Calu3 (cell line): ENCODE results near the gene CTDSPL2. TPM values are rescaled to one million over a fixed set of nuclear protein-coding genes. Genes with fewer than 3 reads are reported as not detected.

ENCODE experiments used
- BruUV-seq: library from RNA; stranded (reverse); fragments of 400-500 nt; replicated peaks from 2 replicates; lab custom pipeline; 2021; lab: Mats Ljungman, UMichigan
- CTCF ChIA-PET: fragments of 300-600 bp; sonication (Branson Sonifier 250); formaldehyde crosslinking; loops from one replicate; lab custom pipeline; 2022; ENCODE audit warnings: antibody characterized with exemption; lab: Charles Lee
- DNase-seq: peaks from one replicate; pipeline ENCODE4 v3.0.0; 2022
- H3K27ac Mint-ChIP-seq: one replicate; pipeline ENCODE4 v1.8.0; 2022; ENCODE audit warnings: mixed read lengths; ENCODE audit not compliant: unreplicated experiment
- H3K27me3 Mint-ChIP-seq: one replicate; pipeline ENCODE4 v1.8.0; 2022; ENCODE audit warnings: mixed read lengths; ENCODE audit not compliant: unreplicated experiment
- H3K36me3 Mint-ChIP-seq: one replicate; pipeline ENCODE4 v1.8.0; 2022; ENCODE audit warnings: mild to moderate bottlenecking, moderate library complexity, mixed read lengths; ENCODE audit not compliant: insufficient read depth, unreplicated experiment
- H3K4me1 Mint-ChIP-seq: one replicate; pipeline ENCODE4 v1.8.0; 2022; ENCODE audit warnings: mild to moderate bottlenecking, low read depth, mixed read lengths; ENCODE audit not compliant: unreplicated experiment
- H3K4me3 Mint-ChIP-seq: one replicate; pipeline ENCODE4 v1.8.0; 2022; ENCODE audit warnings: mild to moderate bottlenecking, low read depth, moderate library complexity, mixed read lengths; ENCODE audit not compliant: unreplicated experiment
- H3K9me3 Mint-ChIP-seq: one replicate; pipeline ENCODE4 v1.8.0; 2022; ENCODE audit warnings: low read depth, mixed read lengths; ENCODE audit not compliant: unreplicated experiment
- CTCF ChIP-seq: fragments of 200-600 bp; IDR thresholded peaks from one replicate; pipeline ENCODE4 v1.8.0; 2022; ENCODE audit warnings: antibody characterized with exemption; ENCODE audit not compliant: unreplicated experiment
- intact Hi-C: fragments of 100-400 bp; cut with micrococcal nuclease; formaldehyde crosslinking; loops from one replicate; pipeline ENCODE4 v1.10.0; 2022; ENCODE audit not compliant: unreplicated experiment
- total RNA-seq: library from RNA; stranded (reverse); gene quantifications from 2 replicates; pipeline ENCODE4 v1.2.3, GENCODE V29; 2022

Gene CTDSPL2
- total RNA-seq, 1 experiment from 2014 or later, result 38.0 TPM

GRCh38 chr15:44394562-44394961 lies 32.9 kb upstream of the CTDSPL2 start:
- no TSS peak for BruUV-seq
- no peak for TF ChIP-seq CTCF
- Mint-ChIP-seq H3K27ac (no peak overlapping the region), H3K27me3 (no peaks in the 10 kb centered on the region), H3K4me3 (no peak overlapping the region), H3K9me3 (no peaks in the 10 kb centered on the region), H3K36me3 (no peaks in the 10 kb centered on the region), H3K4me1 (no peaks in the 10 kb centered on the region)
- no peak for DNase-seq
- intact Hi-C loops, result no loop called here
- CTCF ChIA-PET, result interaction anchor here (0.5 kb wide), 1 partner anchor 10 kb away, joined by 4 read pairs; no protein-coding TSS in a partner anchor

- Mint-ChIP-seq H3K27ac (no peak overlapping the region), H3K4me1 (no peaks in the 10 kb centered on the region), H3K36me3 (no peaks in the 10 kb centered on the region), H3K27me3 (no peaks in the 10 kb centered on the region), H3K9me3 (no peaks in the 10 kb centered on the region), H3K4me3 (no peak overlapping the region)
- no TSS peak for BruUV-seq
- no peak for DNase-seq
- TF ChIP-seq CTCF, result no peak
- CTCF ChIA-PET, result no interaction called here
- intact Hi-C loops, result no loop called here
Observed at GRCh38 chr15:44397869-44398268, 29.6 kb upstream of the CTDSPL2 start.

GRCh38 chr15:44414001-44414400 lies 13.4 kb upstream of the CTDSPL2 start:
- H3K36me3 Mint-ChIP-seq, result no peaks in the 10 kb centered on the region
- no peaks in the 10 kb centered on the region for H3K4me1 Mint-ChIP-seq
- H3K4me3 Mint-ChIP-seq, result no peak overlapping the region
- intact Hi-C loops, result no loop called here
- H3K27me3 Mint-ChIP-seq, result no peaks in the 10 kb centered on the region
- no peak for TF ChIP-seq CTCF
- CTCF ChIA-PET, result interaction anchor here (0.7 kb wide), 1 partner anchor 32 kb away, joined by 3 read pairs; no protein-coding TSS in a partner anchor
- DNase-seq, result no peak
- H3K9me3 Mint-ChIP-seq, result no peaks in the 10 kb centered on the region
- H3K27ac Mint-ChIP-seq, result no peak overlapping the region
- BruUV-seq, result no TSS peak

- peak; percentile 41 for DNase-seq
- peak overlapping the region; percentile 90 for H3K4me3 Mint-ChIP-seq
- H3K27me3 Mint-ChIP-seq, result no peaks in the 10 kb centered on the region
- intact Hi-C loops, result no loop called here
- BruUV-seq, result TSS peak; percentile 60
- no peak for TF ChIP-seq CTCF
- H3K4me1 Mint-ChIP-seq, result peaks cover 7% of the 10 kb centered on the region
- no peaks in the 10 kb centered on the region for H3K9me3 Mint-ChIP-seq
- CTCF ChIA-PET, result interaction anchor here (0.5 to 0.6 kb wide), 2 partner anchors 279 to 490 kb away, joined by 3 read pairs; no protein-coding TSS in a partner anchor
- peak overlapping the region; percentile 95 for H3K27ac Mint-ChIP-seq
- H3K36me3 Mint-ChIP-seq, result peaks cover 21% of the 10 kb centered on the region
Observed at GRCh38 chr15:44427756-44428724, 611 bp downstream of the CTDSPL2 start.
